H1 (cell line): ENCODE data around the gene TMPRSS13. TPM values are rescaled to one million over a fixed set of nuclear protein-coding genes. Genes with fewer than 3 reads are reported as not detected.

Source experiments
- CTCF ChIA-PET: fragments of 300-600 bp; sonication (Branson Sonifier 250); formaldehyde crosslinking; loops from one replicate; lab custom pipeline; 2021; ENCODE audit not compliant: partially characterized antibody; lab: Charles Lee
- POLR2A ChIA-PET: fragments of 300-600 bp; sonication (Branson Sonifier 250); formaldehyde crosslinking; loops from one replicate; lab custom pipeline; 2021; ENCODE audit warnings: inconsistent platforms; ENCODE audit not compliant: partially characterized antibody; lab: Charles Lee
- DNase-seq, 2 experiments: peaks; one replicate each; pipeline versions ENCODE4 v3.0.0 to v3.0.0-alpha.2; 2010 to 2022; ENCODE audit warnings: low spot score in 2 of 2, low read depth in 1 of 2, mixed read lengths in 1 of 2
- FAIRE-seq: peaks from 2 replicates; lab custom pipeline; 2011; peaks lifted over from hg19 to GRCh38; lab: Jason Lieb, UNC
- H2AFZ ChIP-seq: 2 replicates; pipeline ENCODE4 v1.8.1; 2012; ENCODE audit warnings: low read length, inconsistent platforms
- H2AK5ac ChIP-seq: 2 replicates; pipeline ENCODE4 v1.6.1; 2013; ENCODE audit warnings: low read depth, low read length
- H2BK120ac ChIP-seq: replicated peaks from 2 replicates; pipeline ENCODE3; 2013; ENCODE audit warnings: low read depth, low read length, inconsistent platforms
- H2BK12ac ChIP-seq: 2 replicates; pipeline ENCODE4 v1.6.1; 2013; ENCODE audit warnings: low read depth, low read length
- H2BK15ac ChIP-seq: 2 replicates; pipeline ENCODE4 v1.6.1; 2013; ENCODE audit warnings: low read length
- H2BK20ac ChIP-seq: 2 replicates; pipeline ENCODE4 v1.6.1; 2013; ENCODE audit warnings: low read length
- H2BK5ac ChIP-seq: 2 replicates; pipeline ENCODE4 v1.6.1; 2013; ENCODE audit warnings: low read depth, low read length
- H3K14ac ChIP-seq: 2 replicates; pipeline ENCODE4 v1.6.1; 2013; ENCODE audit warnings: inconsistent platforms; ENCODE audit not compliant: insufficient read length
- H3K18ac ChIP-seq: 2 replicates; pipeline ENCODE4 v1.6.1; 2013; ENCODE audit warnings: low read length; ENCODE audit errors: extremely low read depth
- H3K23ac ChIP-seq: 2 replicates; pipeline ENCODE4 v1.6.1; 2013; ENCODE audit warnings: inconsistent platforms; ENCODE audit not compliant: insufficient read length
- H3K23me2 ChIP-seq: 2 replicates; pipeline ENCODE4 v1.6.1; 2013; ENCODE audit warnings: low read depth, low read length
- H3K27ac ChIP-seq: 2 replicates; pipeline ENCODE4 v1.6.1; 2011; ENCODE audit warnings: low read depth, low read length, inconsistent platforms
- H3K27me3 ChIP-seq, 4 experiments: replicated peaks in 1 of 4; 1 replicate in 1 of 4; 2 replicates in 3 of 4; pipeline versions ENCODE4 v1.6.1 to v1.8.1; 2011 to 2013; ENCODE audit warnings: low read length in 3 of 4, mild to moderate bottlenecking in 3 of 4, inconsistent platforms in 2 of 4, mixed read lengths in 2 of 4, moderate library complexity in 1 of 4; ENCODE audit not compliant: control insufficient read depth in 3 of 4, insufficient read depth in 3 of 4; ENCODE audit errors: extremely low read depth in 1 of 4
- H3K36me3 ChIP-seq, 4 experiments: 2 replicates each; pipeline versions ENCODE4 v1.6.1 to v1.8.1; 2011 to 2013; ENCODE audit warnings: mild to moderate bottlenecking in 4 of 4, low read length in 3 of 4, moderate library complexity in 2 of 4, control low read depth in 1 of 4, inconsistent platforms in 1 of 4; ENCODE audit not compliant: insufficient read depth in 4 of 4, control insufficient read depth in 2 of 4
- H3K4ac ChIP-seq: replicated peaks from 2 replicates; pipeline ENCODE3; 2013; ENCODE audit warnings: low read length, low read depth, mixed read lengths, inconsistent platforms; ENCODE audit not compliant: insufficient read length
- H3K4me1 ChIP-seq, 4 experiments: replicated peaks in 1 of 4; 1 replicate in 1 of 4; 2 replicates in 3 of 4; pipeline versions ENCODE4 v1.6.1 to v1.8.1; 2011 to 2013; ENCODE audit warnings: low read length in 3 of 4, inconsistent platforms in 2 of 4, mixed read lengths in 1 of 4; ENCODE audit not compliant: insufficient read depth in 4 of 4, control insufficient read depth in 3 of 4
- H3K4me2 ChIP-seq, 2 experiments: 2 replicates each; pipeline versions ENCODE4 v1.6.1 to v1.8.1; 2011 to 2013; ENCODE audit warnings: low read depth in 2 of 2, low read length in 2 of 2, control low read depth in 1 of 2, inconsistent platforms in 1 of 2, mild to moderate bottlenecking in 1 of 2; ENCODE audit not compliant: insufficient read depth in 1 of 2
- H3K4me3 ChIP-seq, 4 experiments: fragments of 200-600, 300-600 bp in 1 of 4; sonication (generic), shearing (Covaris generic), sonication (Bioruptor Twin) in 1 of 4; 2 replicates each; pipeline versions ENCODE4 v1.5.1 to v1.8.1; 2011 to 2016; ENCODE audit warnings: low read length in 4 of 4, low read depth in 3 of 4, control low read depth in 2 of 4, inconsistent platforms in 2 of 4, mild to moderate bottlenecking in 2 of 4, mixed read lengths in 1 of 4, moderate library complexity in 1 of 4; ENCODE audit not compliant: insufficient read depth in 2 of 4; ENCODE audit errors: extremely low read depth in 1 of 4
- H3K56ac ChIP-seq: replicated peaks from 2 replicates; pipeline ENCODE3; 2013; ENCODE audit warnings: low read depth, mild to moderate bottlenecking, mixed read lengths, low read length, inconsistent platforms; ENCODE audit not compliant: insufficient read length
- H3K79me1 ChIP-seq: 2 replicates; pipeline ENCODE4 v1.6.1; 2013; ENCODE audit warnings: low read depth, low read length, control low read depth
- H3K79me2 ChIP-seq, 2 experiments: 2 replicates each; pipeline versions ENCODE4 v1.6.1 to v1.8.1; 2012 to 2013; ENCODE audit warnings: low read length in 2 of 2, mild to moderate bottlenecking in 2 of 2, inconsistent platforms in 1 of 2; ENCODE audit not compliant: insufficient read depth in 2 of 2, control insufficient read depth in 1 of 2
- H3K9ac ChIP-seq, 4 experiments: replicated peaks in 1 of 4; 1 replicate in 1 of 4; 2 replicates in 3 of 4; pipeline versions ENCODE4 v1.6.1 to v1.8.1; 2011 to 2013; ENCODE audit warnings: low read depth in 3 of 4, low read length in 3 of 4, control low read depth in 2 of 4, mild to moderate bottlenecking in 2 of 4, moderate library complexity in 2 of 4, inconsistent platforms in 1 of 4; ENCODE audit errors: extremely low read depth in 1 of 4
- H3K9me3 ChIP-seq, 2 experiments: 2 replicates each; pipeline versions ENCODE4 v1.6.1 to v1.8.1; 2012 to 2013; ENCODE audit warnings: mild to moderate bottlenecking in 2 of 2, moderate library complexity in 2 of 2, control low read depth in 1 of 2, inconsistent platforms in 1 of 2, low read depth in 1 of 2, low read length in 1 of 2, mixed read lengths in 1 of 2; ENCODE audit not compliant: insufficient read depth in 2 of 2
- H4K20me1 ChIP-seq, 2 experiments: replicated peaks in 1 of 2; 2 replicates each; pipeline versions ENCODE3 to v1.8.1; 2011 to 2013; ENCODE audit warnings: inconsistent platforms in 2 of 2, low read length in 2 of 2, mild to moderate bottlenecking in 1 of 2; ENCODE audit not compliant: insufficient read depth in 2 of 2, control insufficient read depth in 1 of 2
- H4K5ac ChIP-seq: 2 replicates; pipeline ENCODE4 v1.6.1; 2013; ENCODE audit warnings: low read length, low read depth, mixed read lengths, inconsistent platforms; ENCODE audit not compliant: insufficient read length
- H4K8ac ChIP-seq: 2 replicates; pipeline ENCODE4 v1.8.0; 2013; ENCODE audit warnings: mild to moderate bottlenecking, moderate library complexity, low read length, inconsistent platforms; ENCODE audit not compliant: insufficient read depth; ENCODE audit errors: extremely low read depth
- H4K91ac ChIP-seq: replicated peaks from 2 replicates; pipeline ENCODE3; 2013; ENCODE audit warnings: low read length, mixed read lengths, inconsistent platforms; ENCODE audit not compliant: insufficient read length
- FOSL1 ChIP-seq: IDR thresholded peaks from 2 replicates; pipeline ENCODE4 v1.6.1; 2011; ENCODE audit warnings: mild to moderate bottlenecking, low read depth, low read length, moderate library complexity; ENCODE audit not compliant: insufficient read depth
- HDAC2 ChIP-seq, 2 experiments: fragments of 300-600 bp in 1 of 2; sonication (generic) in 1 of 2; IDR thresholded peaks; 2 replicates each; pipeline ENCODE4 v1.6.1; 2011 to 2012; ENCODE audit warnings: low read depth in 2 of 2, low read length in 2 of 2, mild to moderate bottlenecking in 2 of 2, moderate library complexity in 2 of 2, borderline replicate concordance in 1 of 2, inconsistent platforms in 1 of 2
- KDM4A ChIP-seq: IDR thresholded peaks from one replicate; pipeline ENCODE4 v1.7.1; 2012; ENCODE audit warnings: low read depth, mild to moderate bottlenecking, moderate library complexity, low read length, inconsistent platforms; ENCODE audit not compliant: severe bottlenecking
- POLR2A ChIP-seq, 2 experiments: IDR thresholded peaks; 1 replicate in 1 of 2; 2 replicates in 1 of 2; pipeline ENCODE4 v1.6.1; 2011; ENCODE audit warnings: low read depth in 2 of 2, low read length in 2 of 2, mild to moderate bottlenecking in 2 of 2; ENCODE audit errors: control extremely low read depth in 1 of 2
- TBP ChIP-seq: IDR thresholded peaks from 2 replicates; pipeline ENCODE4 v1.6.1; 2011; ENCODE audit warnings: low read depth, low read length, improper control_type of control experiment
- YY1 ChIP-seq: IDR thresholded peaks from 2 replicates; pipeline ENCODE4 v1.6.1; 2011; ENCODE audit warnings: low read depth, mild to moderate bottlenecking, low read length
- WGBS, 2 experiments: shearing (Covaris generic) in 1 of 2; methylation state at CpG; one replicate each; pipeline versions ENCODE4 v1.1.6 to v1.1.7; 2013 to 2015; ENCODE audit warnings: low lambda C conversion rate in 2 of 2, mixed read lengths in 2 of 2, inconsistent platforms in 1 of 2, low coverage in 1 of 2, missing lambda C conversion rate in 1 of 2; ENCODE audit not compliant: insufficient replicate concordance in 2 of 2, insufficient coverage in 1 of 2, insufficient read length in 1 of 2; ENCODE audit errors: extremely low coverage in 1 of 2, missing lambda C conversion rate in 1 of 2; 5-methylcytosine and 5-hydroxymethylcytosine counted together
- polyA plus RNA-seq, 7 experiments: library from polyadenylated mRNA; depleted of rRNA in 3 of 7; stranded (reverse) in 5 of 7; unstranded in 2 of 7; fragments of >200 nt in 5 of 7; fragments of 200-250 nt in 2 of 7; gene quantifications; 1 replicate in 5 of 7; 2 replicates in 1 of 7; 4 replicates in 1 of 7; pipeline versions ENCODE4 v1.2.1 to v1.2.3, GENCODE V29; 2011 to 2013; ENCODE audit warnings: missing spikeins in 2 of 7, mixed read lengths in 2 of 7
- total RNA-seq: library from RNA; stranded (reverse); fragmentation: NEBNext Ultra II Directional; extraction: Animal tissue kit (Norgen Biotek cat#: 25700); gene quantifications from 2 replicates; pipeline ENCODE4 v1.2.1, GENCODE V29; 2021
- TF ChIP-seq, protein P1 (sequence below): IDR thresholded peaks from 2 replicates; pipeline ENCODE4 v1.6.1; 2012; ENCODE audit warnings: inconsistent platforms
- TF ChIP-seq, protein P2 (sequence below): IDR thresholded peaks from 2 replicates; pipeline ENCODE4 v1.6.1; 2011; ENCODE audit warnings: low read length, improper control_type of control experiment

Gene TMPRSS13
- total and polyA plus RNA-seq, 2 of the 8 experiments (the other 6 are each of a cell fraction or from before 2014, with no cell fraction given) = 0.61 to 0.79 TPM

GRCh38 chr11:117875382-117876058 lies 53.7 kb downstream of the TMPRSS13 start:
- DNase-seq = peak in 1 of 2 experiments; percentile 59
- Histone ChIP-seq H2AK5ac (peak overlapping the region; percentile 29; the same call in 1 of the 2 replicates), H3K4ac (no peak overlapping the region), H4K20me1 (peaks cover 3 to 7% of the 10 kb centered on the region in 2 experiments), H2BK20ac (peak overlapping the region; percentile 83; the same call in 1 of the 2 replicates), H3K23ac (no peak overlapping the region), H3K27me3 (peaks cover 0 to 17% (median 15%) of the 10 kb centered on the region in 4 experiments; a peak in 4 of 7 replicates), H2BK120ac (no peak overlapping the region), H3K18ac (peak overlapping the region; percentile 96), H3K79me2 (peaks cover 0 to 37% of the 10 kb centered on the region in 2 experiments; a peak in 1 of 4 replicates), H2BK12ac (peak overlapping the region; percentile 98; the same call in 1 of the 2 replicates), H3K4me2 (peak overlapping the region; percentile 99 to 100), H3K9me3 (no peaks in the 10 kb centered on the region), H2BK5ac (no peak overlapping the region), H4K5ac (peak overlapping the region; percentile 40), H4K8ac (peak overlapping the region; percentile 83), H3K9ac (peak overlapping the region in 3 of 4 experiments; percentile 26 to 77 (median 75); a peak in 6 of 7 replicates), H4K91ac (peak overlapping the region; percentile 92), H3K79me1 (peaks cover 9% of the 10 kb centered on the region), H3K27ac (no peak overlapping the region), H3K36me3 (no peaks in the 10 kb centered on the region), H3K23me2 (peaks cover 25% of the 10 kb centered on the region), H3K4me3 (peak overlapping the region; percentile 86 to 96 (median 87)), H2BK15ac (peak overlapping the region; percentile 84; the same call in 1 of the 2 replicates), H2AFZ (peak overlapping the region; percentile 26), H3K4me1 (peaks cover 11 to 30% (median 23%) of the 10 kb centered on the region in 4 experiments), H3K56ac (no peak overlapping the region), H3K14ac (no peak overlapping the region)
- no peak for FAIRE-seq
- ChIA-PET CTCF (interaction anchor here (1.0 to 4.7 kb wide), 6 partner anchors 10 to 69 kb away, joined by 3 to 30 read pairs (median 4); no protein-coding TSS in a partner anchor), POLR2A (interaction anchor here (1.2 to 1.9 kb wide), 6 partner anchors 14 to 71 kb away, joined by 3 to 12 read pairs (median 4); no protein-coding TSS in a partner anchor)
- TF ChIP-seq HDAC2 (IDR thresholded peaks at IDR 0.05; ENCODE audit: borderline replicate concordance in 1 of 2, low read depth in 2 of 2, low read length in 2 of 2) = no peak
- TF ChIP-seq KDM4A = peak; percentile 18
- TF ChIP-seq POLR2A (IDR thresholded peaks at IDR 0.05; ENCODE audit: control extremely low read depth in 1 of 2, low read depth in 2 of 2, low read length in 2 of 2) = 0 out of 3 replicates have a peak, but pooled peaks of 1 of the 2 experiments have one; percentile 29
- no peak for TF ChIP-seq TBP
- TF ChIP-seq, protein P1, sequence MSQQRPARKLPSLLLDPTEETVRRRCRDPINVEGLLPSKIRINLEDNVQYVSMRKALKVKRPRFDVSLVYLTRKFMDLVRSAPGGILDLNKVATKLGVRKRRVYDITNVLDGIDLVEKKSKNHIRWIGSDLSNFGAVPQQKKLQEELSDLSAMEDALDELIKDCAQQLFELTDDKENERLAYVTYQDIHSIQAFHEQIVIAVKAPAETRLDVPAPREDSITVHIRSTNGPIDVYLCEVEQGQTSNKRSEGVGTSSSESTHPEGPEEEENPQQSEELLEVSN = 0 out of 2 replicates have a peak, but pooled peaks have one; percentile 4
- no peak for TF ChIP-seq FOSL1
- TF ChIP-seq, protein P2, sequence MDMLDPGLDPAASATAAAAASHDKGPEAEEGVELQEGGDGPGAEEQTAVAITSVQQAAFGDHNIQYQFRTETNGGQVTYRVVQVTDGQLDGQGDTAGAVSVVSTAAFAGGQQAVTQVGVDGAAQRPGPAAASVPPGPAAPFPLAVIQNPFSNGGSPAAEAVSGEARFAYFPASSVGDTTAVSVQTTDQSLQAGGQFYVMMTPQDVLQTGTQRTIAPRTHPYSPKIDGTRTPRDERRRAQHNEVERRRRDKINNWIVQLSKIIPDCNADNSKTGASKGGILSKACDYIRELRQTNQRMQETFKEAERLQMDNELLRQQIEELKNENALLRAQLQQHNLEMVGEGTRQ = peak; percentile 41
- peak; percentile 81 for TF ChIP-seq YY1
- WGBS, 2 experiments = 8% methylated on average over 20 of the region's 20 CpGs; no CpG with 5 or more reads in 1 of the 2 experiments
